C4-2B (cell line): ENCODE data around the gene LAYN.
A peak's percentile ranks its signal among the peaks of the same experiment; 100 is the strongest.

ENCODE experiments used
- CTCF ChIP-seq: fragments of 450-650 bp; conservative IDR thresholded peaks from 2 replicates; pipeline ENCODE4 v1.5.1; 2017; ENCODE audit warnings: mild to moderate bottlenecking
- ZFX ChIP-seq: fragments of 450-650 bp; IDR thresholded peaks from 2 replicates; pipeline ENCODE4 v1.6.1; 2017

GRCh38 chr11:111604392-111605009 is 64.0 kb downstream of the LAYN start:
- TF ChIP-seq CTCF = peak; percentile 85
- TF ChIP-seq ZFX = no peak
